MCF 10A (cell line): ENCODE results near the gene STX5. TPM values are rescaled to one million over a fixed set of nuclear protein-coding genes. Genes with fewer than 3 reads are reported as not detected.
A peak's percentile ranks its signal among the peaks of the same experiment; 100 is the strongest.
"Not testable (repeated sequence)": the region's sequence is repeated elsewhere in the genome, so short reads cannot be mapped to it uniquely, and the experiment has no call there.

Source experiments
- BruUV-seq: library from RNA; stranded (reverse); fragments of 400-500 nt; replicated peaks from 2 replicates; lab custom pipeline; 2021; lab: Mats Ljungman, UMichigan
- CTCF ChIA-PET: fragments of 300-600 bp; sonication (Branson Sonifier 250); formaldehyde crosslinking; extraction: SDS; loops from one replicate; lab custom pipeline; 2021; ENCODE audit warnings: antibody characterized with exemption, inconsistent platforms; lab: Yijun Ruan, JAX
- POLR2A ChIA-PET: fragments of 300-600, 350-650 bp; sonication (Branson Sonifier 250); formaldehyde crosslinking; extraction: SDS; loops from one replicate; lab custom pipeline; 2020; ENCODE audit warnings: antibody characterized with exemption, inconsistent platforms; lab: Yijun Ruan, JAX
- DNase-seq: peaks from one replicate; pipeline ENCODE4 v3.0.0-alpha.2; 2018; ENCODE audit not compliant: unreplicated experiment
- H3K27ac Mint-ChIP-seq: one replicate; pipeline ENCODE4 v1.8.0; 2022; ENCODE audit warnings: mild to moderate bottlenecking, low read depth, mixed read lengths; ENCODE audit not compliant: unreplicated experiment
- H3K27me3 Mint-ChIP-seq: one replicate; pipeline ENCODE4 v1.8.0; 2022; ENCODE audit warnings: mixed read lengths; ENCODE audit not compliant: insufficient read depth, unreplicated experiment
- H3K36me3 Mint-ChIP-seq: one replicate; pipeline ENCODE4 v1.8.0; 2022; ENCODE audit warnings: mild to moderate bottlenecking, moderate library complexity, mixed read lengths; ENCODE audit not compliant: insufficient read depth, unreplicated experiment
- H3K4me1 Mint-ChIP-seq: one replicate; pipeline ENCODE4 v1.8.0; 2022; ENCODE audit warnings: mixed read lengths; ENCODE audit not compliant: insufficient read depth, unreplicated experiment
- H3K4me3 Mint-ChIP-seq: one replicate; pipeline ENCODE4 v1.8.0; 2022; ENCODE audit warnings: mild to moderate bottlenecking, moderate library complexity, mixed read lengths; ENCODE audit not compliant: unreplicated experiment
- H3K9me3 Mint-ChIP-seq: one replicate; pipeline ENCODE4 v1.8.0; 2022; ENCODE audit warnings: mixed read lengths; ENCODE audit not compliant: unreplicated experiment
- CTCF ChIP-seq: fragments of 200-600 bp; IDR thresholded peaks from one replicate; pipeline ENCODE4 v1.8.0; 2022; ENCODE audit warnings: antibody characterized with exemption, mild to moderate bottlenecking; ENCODE audit not compliant: unreplicated experiment
- intact Hi-C: fragments of 100-400 bp; cut with micrococcal nuclease; formaldehyde crosslinking; loops from 2 replicates; pipeline ENCODE4 v1.14.1; 2022
- total RNA-seq: library from RNA; stranded (reverse); gene quantifications from 2 replicates; pipeline ENCODE4 v1.2.3, GENCODE V29; 2022

STX5 gene
- total RNA-seq, 1 experiment from 2014 or later = 72.0 TPM

DNA sequence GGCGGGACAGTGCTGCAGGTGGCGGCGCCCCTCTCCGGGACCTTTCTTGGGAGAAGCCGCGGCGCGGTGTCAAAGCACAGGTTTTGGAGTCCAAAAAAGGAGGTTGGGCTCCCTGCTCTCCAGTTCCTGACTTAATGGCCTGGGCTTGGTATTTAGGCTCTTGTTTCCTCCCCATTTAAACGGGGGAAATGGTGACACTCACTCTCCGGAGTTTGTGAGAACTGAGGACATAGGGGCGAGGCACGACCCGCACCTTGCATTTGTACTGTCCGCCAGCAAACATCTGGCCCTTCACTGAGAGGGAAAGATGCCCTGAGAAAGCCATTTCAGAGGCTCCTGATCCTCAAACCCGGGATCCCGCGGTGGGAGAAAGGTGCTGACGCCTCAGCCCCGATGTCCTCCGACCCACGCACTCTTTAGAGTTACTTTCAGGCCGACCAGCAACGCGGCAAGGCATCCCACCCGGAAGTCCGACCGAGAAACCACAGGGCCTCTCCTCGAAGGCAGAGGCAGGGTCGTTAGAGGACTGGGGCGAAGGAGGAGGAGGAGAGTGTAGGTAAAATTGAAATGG lies 10.4 kb upstream of the STX5 start:
- ChIA-PET CTCF (interaction anchor here (0.6 to 1.5 kb wide), 3 partner anchors 10 to 48 kb away, joined by 3 to 5 read pairs (median 4); no protein-coding TSS in a partner anchor), POLR2A (interaction anchor here (0.6 to 5.6 kb wide), 20 partner anchors 9 to 877 kb away, joined by 3 to 344 read pairs (median 6); partner anchors contain the start of genes C11orf98, CSKMT, HNRNPUL2 and LRRN4CL)
- BruUV-seq = TSS peak; percentile 54
- Mint-ChIP-seq H3K4me1 (peaks cover 10% of the 10 kb centered on the region), H3K27ac (no peak overlapping the region), H3K27me3 (no peaks in the 10 kb centered on the region), H3K4me3 (no peak overlapping the region), H3K36me3 (peaks cover 15% of the 10 kb centered on the region), H3K9me3 (no peaks in the 10 kb centered on the region)
- DNase-seq = no peak
- TF ChIP-seq CTCF = no peak
- intact Hi-C loops = no loop called here

DNA sequence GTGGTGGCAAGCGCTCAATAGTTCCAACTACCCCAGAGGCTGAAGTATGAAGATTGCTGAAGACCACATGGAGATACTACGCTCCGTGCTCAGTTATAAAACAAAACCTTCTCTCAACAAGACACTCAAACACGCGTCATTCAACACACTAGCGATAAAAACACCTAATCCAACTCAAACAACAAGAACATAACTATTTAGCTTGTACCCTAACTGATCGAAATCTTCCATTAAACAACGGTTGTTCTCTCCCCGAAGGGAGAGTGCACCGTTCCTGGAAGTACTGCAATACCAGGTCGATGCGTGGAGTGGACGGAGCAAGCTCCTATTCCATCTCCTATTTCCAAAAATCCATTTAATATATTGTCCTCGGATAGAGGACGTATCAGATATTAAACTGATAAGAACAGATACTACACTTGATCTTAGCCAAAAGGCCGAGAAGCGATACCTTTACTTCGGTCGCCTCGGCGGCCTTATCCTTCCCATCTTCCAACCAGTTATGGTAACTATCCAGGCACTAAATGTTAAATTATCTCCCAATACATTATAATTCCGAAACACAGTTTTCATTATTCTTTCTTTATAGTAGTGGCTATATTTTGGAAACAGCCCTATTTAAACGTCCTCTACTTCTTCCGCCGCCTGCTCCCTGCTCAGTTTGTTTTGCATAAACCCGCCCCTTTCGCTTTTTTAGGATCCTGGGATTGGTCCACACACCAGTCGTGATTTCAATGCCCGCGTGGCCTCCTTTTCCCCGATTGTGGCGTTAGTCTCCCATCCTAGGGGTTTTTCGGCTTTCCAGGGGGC lies 9.7 kb upstream of the STX5 start:
- no peak for TF ChIP-seq CTCF
- H3K27me3 Mint-ChIP-seq = no peaks in the 10 kb centered on the region

GRCh38 chr11:62840721-62841360 lies 9.0 kb upstream of the STX5 start:
- H3K27me3 Mint-ChIP-seq, H3K27ac Mint-ChIP-seq, H3K4me3 Mint-ChIP-seq, H3K9me3 Mint-ChIP-seq: not testable (repeated sequence)
- CTCF ChIA-PET = interaction anchor here (0.6 to 1.7 kb wide), 6 partner anchors 13 to 135 kb away, joined by 3 to 7 read pairs (median 4); partner anchors contain the start of gene SLC3A2
- POLR2A ChIA-PET = interaction anchor here (0.6 to 5.6 kb wide), 57 partner anchors 7 to 1839 kb away, joined by 3 to 344 read pairs (median 6); partner anchors contain the start of genes AHNAK, B3GAT3, C11orf98 and CSKMT
- intact Hi-C loops = loop anchor here (1.0 to 2.0 kb wide), 5 partner anchors 15 to 108 kb away; partner anchors contain the start of genes NXF1, SLC3A2 and TMEM179B
- H3K4me1 Mint-ChIP-seq = peaks cover 14% of the 10 kb centered on the region
- DNase-seq = peak; percentile 82
- TSS peak; percentile 39 for BruUV-seq
- H3K36me3 Mint-ChIP-seq = peaks cover 25% of the 10 kb centered on the region

More for the DNA sequence above, 9.7 kb upstream of the STX5 start:
- intact Hi-C loops = loop anchor here (1.0 to 2.0 kb wide), 5 partner anchors 15 to 109 kb away; partner anchors contain the start of genes NXF1, SLC3A2 and TMEM179B
- Mint-ChIP-seq H3K9me3 (no peaks in the 10 kb centered on the region), H3K27ac (no peak overlapping the region), H3K36me3 (peaks cover 19% of the 10 kb centered on the region), H3K4me1 (peaks cover 12% of the 10 kb centered on the region), H3K4me3 (no peak overlapping the region)
- DNase-seq = peak; percentile 99
- BruUV-seq = TSS peak; percentile 97
- ChIA-PET POLR2A (interaction anchor here (0.6 to 5.6 kb wide), 55 partner anchors 9 to 1838 kb away, joined by 3 to 344 read pairs (median 6); partner anchors contain the start of genes AHNAK, C11orf98, CSKMT and EEF1G), CTCF (interaction anchor here (0.5 to 1.1 kb wide), 4 partner anchors 47 to 289 kb away, joined by 3 to 7 read pairs (median 3); no protein-coding TSS in a partner anchor)
